DND-41 (cell line): ENCODE data around the gene ZNF181.

Experiments used
- EZH2 ChIP-seq: IDR thresholded peaks from 3 replicates; pipeline ENCODE4 v1.6.1; 2012; ENCODE audit warnings: borderline replicate concordance, low read depth, mild to moderate bottlenecking, moderate library complexity, low read length, inconsistent platforms; ENCODE audit not compliant: severe bottlenecking
- TF ChIP-seq, protein P1 (sequence below): IDR thresholded peaks from 2 replicates; pipeline ENCODE4 v1.5.1; 2012; ENCODE audit warnings: borderline replicate concordance, low read length, moderate library complexity, mild to moderate bottlenecking; ENCODE audit not compliant: poor library complexity, severe bottlenecking; ENCODE audit errors: extremely low read depth

DNA sequence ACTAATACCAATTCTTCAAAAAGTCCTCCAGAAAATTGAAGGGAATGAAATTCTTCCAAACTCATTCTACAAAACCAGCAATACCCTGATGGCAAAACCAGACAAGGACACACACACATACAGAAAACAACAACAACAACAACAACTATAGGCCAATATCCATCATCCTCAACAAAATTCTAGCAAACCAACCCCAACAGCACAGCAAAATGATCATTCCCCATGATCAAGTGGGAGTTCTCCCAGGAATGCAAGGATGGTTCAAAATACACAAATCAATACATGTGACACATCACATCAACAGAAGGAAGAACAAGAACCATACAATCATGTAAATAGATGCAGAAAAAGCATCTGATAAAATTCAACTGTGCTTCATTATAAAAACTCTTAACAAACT, 18.7 kb upstream of the ZNF181 start:
- TF ChIP-seq, protein P1, sequence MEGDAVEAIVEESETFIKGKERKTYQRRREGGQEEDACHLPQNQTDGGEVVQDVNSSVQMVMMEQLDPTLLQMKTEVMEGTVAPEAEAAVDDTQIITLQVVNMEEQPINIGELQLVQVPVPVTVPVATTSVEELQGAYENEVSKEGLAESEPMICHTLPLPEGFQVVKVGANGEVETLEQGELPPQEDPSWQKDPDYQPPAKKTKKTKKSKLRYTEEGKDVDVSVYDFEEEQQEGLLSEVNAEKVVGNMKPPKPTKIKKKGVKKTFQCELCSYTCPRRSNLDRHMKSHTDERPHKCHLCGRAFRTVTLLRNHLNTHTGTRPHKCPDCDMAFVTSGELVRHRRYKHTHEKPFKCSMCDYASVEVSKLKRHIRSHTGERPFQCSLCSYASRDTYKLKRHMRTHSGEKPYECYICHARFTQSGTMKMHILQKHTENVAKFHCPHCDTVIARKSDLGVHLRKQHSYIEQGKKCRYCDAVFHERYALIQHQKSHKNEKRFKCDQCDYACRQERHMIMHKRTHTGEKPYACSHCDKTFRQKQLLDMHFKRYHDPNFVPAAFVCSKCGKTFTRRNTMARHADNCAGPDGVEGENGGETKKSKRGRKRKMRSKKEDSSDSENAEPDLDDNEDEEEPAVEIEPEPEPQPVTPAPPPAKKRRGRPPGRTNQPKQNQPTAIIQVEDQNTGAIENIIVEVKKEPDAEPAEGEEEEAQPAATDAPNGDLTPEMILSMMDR, result no peak
- no peak for TF ChIP-seq EZH2
